GM18907 (cell line): ENCODE data around the gene FH.

ENCODE experiments used
- ATAC-seq: cut with Tn5 transposase; IDR thresholded peaks from one replicate; pipeline ENCODE4 v1.9.1; 2021; ENCODE audit warnings: mild to moderate bottlenecking, moderate library complexity; ENCODE audit not compliant: unreplicated experiment

Gene FH

DNA sequence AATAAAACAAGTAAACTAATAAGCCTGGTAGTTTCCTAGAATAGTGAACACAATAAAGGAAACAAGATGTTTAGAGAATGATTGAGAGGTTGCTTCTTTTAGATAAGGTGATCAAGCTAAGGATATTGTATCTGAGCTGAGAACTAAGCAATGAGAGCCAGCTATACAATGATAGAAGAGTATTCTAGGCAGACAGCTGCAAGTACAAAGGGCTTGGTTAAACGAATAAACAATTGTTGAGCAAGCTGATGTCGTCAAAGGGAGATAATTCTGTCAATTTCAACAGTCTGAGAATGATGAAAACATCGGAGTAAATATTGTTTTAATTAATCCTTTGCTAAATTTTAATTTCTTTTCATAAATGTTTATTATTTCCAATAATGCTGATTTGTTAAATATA, 5.5 kb upstream of the FH start:
- ATAC-seq = no peak

DNA sequence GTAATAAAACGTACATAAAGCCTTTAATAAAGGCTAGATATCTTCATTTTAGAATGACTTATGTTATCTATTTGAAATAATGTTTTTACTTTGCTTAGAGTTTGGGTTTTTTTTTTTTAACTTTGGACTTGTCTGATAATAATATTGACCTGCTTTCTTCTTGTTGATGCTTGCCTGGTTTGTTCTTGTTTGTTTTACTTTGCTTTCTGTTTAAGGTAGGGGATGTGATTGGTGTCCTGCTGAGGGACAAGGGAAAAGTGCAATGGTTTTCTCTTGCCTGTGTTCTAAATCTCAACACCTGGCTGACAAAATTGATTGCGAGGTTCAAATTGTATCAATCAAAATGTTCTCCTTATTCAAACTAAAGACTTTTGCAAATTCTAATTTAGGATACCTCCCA, 2.2 kb upstream of the FH start:
- no peak for ATAC-seq

DNA sequence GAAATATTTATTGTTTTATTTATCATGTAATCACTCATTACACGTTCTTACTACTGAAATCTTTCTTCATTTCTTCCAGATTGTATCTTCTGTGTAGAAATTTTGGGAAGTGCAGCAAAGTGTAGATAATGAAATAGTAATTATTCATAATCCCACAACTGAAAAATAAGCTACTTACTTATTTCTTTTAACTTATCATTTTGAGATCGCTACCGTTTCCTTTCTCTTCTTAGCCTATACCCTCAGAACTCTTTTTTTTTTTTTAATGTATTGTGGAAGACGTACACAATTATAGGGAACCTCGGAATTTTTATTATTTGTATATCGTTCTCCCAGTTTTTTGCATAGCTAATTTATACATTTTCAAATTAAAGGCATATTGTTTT, 518 bp upstream of the FH start:
- no peak for ATAC-seq

DNA sequence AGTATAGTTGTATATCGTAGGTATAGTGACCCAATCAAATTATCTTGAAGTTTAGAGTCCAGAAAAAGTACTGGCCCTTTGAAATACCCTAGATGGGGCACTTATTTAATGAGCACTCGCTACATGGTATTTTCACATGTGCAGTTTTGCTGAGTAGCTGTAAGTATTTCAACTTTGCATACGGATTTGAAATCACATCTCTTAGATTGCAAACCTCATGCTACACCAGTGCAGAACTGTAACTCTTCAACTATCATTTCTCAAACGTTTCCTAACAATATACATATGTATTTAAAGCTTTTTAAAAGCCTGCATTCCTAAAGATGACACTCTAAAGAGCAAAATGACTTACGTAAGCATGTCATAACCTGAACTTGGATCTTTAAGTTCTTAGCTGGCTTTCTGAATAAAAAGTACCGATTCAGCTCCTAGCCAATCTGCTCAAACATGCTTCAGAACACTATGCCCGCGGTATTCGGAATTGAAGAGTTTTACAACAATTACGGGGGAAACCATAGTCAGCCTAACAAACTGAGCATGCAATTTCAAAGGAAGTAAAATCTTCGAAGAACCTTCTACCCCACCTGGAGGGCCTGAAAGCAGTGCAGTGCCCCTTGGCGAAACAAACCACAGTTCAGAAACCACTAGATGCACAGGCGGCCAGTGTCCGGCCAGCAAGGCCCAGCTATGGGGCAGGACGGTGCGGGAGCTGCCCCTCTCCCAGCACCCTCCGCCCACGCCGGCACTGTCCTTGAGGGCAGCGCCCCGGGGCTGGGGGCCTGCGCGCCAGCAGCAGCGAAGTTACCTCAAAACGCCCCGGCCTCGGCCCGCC, 863 bp downstream of the FH start:
- peak; percentile 42 for ATAC-seq

DNA sequence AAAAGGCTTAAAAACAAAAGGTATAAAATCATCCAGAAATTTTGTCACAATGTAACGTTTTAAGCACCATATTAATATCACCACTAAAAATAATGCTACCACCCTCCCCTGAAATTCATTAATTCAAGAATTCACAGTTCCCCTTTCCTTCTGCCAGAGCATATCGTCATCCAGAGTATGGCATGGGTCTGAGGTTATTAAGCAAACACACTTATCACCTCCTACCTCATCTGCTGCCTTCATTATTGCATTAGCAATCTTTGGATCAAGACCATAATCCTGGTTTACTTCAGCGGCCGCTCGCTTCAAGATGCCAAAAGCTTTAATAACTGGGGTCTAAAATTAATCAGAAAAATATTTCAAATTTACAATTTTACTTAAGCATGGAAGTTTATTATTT, 6.2 kb downstream of the FH start:
- ATAC-seq = no peak

DNA sequence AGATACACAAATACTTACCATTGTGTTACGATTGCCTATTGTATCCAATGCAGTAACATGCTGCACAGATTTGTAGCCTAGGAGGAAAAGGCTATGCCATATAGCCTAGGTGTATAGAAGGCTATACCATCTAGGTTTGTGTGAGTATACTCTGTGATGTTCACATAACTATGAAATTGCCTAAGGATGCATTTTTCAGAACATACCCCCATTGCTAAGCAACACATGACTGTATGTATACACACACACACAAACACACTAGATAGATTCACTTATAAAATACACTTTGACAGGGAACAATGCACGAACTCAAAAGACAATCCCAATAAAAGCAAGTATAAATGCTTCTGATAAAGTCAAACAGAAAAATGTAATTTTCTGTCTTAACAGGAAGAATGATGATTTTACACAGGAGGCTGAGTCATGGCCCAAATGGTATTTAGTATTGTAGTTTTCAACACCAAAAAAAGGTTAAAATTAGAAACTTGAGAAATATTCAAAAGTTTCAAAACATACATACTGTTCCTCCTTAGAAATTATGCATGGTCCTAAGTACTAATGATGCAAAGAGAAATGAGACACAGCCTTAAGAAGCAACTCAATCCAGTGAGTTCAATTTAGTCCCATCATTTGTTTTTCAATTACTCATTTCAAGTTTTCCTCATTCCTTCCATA, 12.2 kb downstream of the FH start:
- ATAC-seq = no peak

DNA sequence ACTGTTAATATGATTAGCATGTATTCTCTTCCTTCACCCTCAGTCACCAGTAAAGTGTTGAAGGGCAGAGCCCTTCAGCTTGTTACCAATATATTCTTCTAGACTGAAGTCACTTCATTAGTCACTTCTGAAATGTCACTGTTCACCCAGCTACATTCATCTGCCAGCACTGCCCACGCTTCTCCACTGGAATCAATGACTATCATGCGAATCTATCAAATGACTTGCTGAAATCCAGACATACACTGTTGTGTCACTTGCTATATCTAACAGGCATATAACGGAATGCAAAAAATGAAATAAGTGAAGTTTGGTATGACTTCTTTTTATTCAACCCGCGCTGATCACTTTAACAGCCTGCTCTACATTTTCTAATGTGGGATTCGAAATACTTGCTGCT, 16.1 kb downstream of the FH start:
- ATAC-seq = no peak

DNA sequence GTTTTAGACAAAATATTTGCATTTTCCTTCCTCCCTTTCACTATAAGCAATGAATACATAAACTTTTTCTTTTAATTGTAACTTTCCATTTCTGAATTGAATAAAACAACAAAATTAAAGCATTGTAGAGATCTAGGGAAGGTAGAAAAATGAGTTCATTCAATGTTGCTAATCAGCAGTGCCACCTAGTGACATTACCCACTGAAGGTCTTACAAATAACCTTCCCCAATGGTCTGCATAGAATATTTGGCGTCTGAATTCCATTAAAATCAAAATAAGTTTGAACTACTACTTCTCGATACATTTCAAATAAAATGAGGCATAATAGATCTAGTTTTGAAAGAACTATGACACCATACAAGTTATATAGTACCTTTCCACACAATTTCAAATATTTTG, 19.6 kb downstream of the FH start:
- no peak for ATAC-seq

DNA sequence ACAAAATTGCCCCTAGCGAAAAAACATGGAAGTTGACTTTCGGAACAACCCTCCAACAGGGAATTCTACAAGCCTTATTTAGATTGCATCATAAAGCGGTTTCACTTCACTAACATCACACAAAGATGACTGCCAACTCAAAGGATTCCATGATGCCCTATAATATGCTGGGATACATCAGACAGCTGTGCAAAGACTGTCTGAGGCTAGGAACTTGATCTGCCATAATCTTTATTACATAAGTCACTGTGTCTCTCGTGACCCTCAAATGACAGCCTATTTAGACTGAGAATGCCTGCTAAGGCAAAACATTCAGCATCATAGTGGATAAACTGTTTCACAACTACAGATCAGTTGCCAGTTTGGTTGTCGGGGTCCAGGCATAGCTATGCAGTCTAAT, 23.8 kb downstream of the FH start:
- no peak for ATAC-seq

DNA sequence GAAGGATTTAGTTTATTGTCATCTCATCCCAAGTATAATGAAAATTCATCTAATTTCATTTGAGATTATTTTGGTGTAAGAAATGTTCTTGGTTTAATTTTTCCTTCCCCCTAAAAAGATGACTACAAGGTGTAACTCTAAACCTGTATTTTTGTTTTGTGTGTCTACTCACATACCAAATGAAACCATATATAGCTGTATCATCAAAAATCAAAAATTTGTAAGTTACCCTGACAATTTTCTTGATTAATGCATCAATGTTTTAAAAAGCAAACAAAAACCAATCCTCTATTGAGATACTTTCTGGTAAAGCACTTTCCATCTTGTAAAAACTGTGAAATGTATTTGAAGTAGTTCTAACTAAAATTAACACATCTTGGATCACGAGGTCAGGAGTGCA, 30.8 kb downstream of the FH start:
- no peak for ATAC-seq

DNA sequence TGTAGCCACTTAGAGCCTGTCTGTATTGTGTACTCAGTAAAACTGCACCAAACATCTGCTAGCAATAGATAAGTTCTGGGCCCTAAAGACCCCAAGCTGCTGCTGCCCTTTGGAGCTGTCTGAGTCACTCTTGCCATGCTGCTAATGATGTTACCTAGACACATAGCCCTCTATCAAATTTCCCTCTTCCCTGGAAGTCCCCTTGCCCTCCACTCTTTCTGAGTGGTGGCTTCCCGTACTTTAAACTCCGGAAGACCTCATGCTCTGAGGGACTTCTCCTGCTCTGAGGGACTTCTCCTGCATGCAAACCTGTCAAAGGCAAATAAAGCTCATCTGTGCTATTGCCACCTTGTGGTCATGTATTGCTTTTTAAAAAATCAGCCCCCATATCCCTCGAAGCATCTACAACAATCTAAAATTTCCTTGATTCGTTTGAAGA, 34.0 kb downstream of the FH start:
- ATAC-seq = peak; percentile 43

DNA sequence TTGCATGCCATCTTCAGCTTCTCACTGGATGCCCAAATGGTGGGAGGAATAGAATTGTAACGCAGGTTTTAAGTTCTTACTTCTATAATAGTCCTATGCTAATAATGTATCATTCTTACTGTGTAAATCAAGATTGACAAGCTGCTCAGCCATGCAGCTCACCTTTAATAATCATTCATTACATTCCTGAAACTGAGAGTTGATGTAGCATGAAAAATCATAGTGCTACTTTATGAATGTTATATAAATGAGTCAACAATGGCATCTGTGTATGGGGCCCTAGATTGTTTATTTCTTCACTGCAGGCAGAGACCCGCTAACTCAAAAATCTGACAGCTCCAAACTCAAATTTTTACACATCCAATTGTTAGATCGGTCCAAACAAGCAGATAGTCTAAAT, 34.4 kb downstream of the FH start:
- peak; percentile 92 for ATAC-seq

DNA sequence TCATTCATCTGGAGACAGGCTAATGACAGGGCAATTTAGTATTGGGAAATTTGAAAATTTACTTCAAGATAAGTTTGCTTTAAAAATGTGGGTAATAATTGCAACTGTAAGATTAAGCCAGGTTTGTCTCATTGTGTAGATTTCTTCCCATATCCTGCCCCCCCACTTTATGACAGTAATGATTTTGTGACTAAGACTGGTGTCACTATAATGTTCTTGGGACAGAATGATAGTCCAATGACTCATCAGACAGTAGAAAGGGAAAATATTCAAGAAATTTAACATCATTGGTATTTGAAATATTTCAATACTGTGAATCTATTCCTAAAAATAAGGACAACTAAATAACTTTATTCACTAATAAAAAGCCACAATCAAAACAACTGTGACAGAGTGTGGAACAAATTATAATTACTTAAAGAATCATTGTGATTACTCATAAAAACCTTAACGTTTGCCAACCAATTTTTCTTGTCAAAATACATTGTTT, 36.7 kb downstream of the FH start:
- no peak for ATAC-seq

DNA sequence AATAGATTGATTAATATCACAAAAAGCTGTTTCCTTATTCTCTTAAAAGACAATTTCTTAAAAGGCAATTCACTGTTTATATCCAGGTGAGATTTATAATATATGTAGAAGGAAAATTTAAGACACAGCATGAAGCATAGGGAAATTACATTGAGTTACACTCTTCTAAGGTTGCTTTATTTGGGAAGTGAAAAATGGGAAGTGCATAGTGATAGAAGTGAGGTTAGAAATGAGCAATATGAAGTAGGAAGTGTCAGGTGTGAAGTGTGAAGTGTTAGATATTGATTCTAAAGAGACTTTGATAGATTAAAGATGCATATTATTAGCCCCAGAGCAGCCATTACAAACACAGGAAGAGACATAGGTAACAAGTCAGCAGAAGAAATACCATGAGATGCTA, 40.3 kb downstream of the FH start:
- no peak for ATAC-seq

DNA sequence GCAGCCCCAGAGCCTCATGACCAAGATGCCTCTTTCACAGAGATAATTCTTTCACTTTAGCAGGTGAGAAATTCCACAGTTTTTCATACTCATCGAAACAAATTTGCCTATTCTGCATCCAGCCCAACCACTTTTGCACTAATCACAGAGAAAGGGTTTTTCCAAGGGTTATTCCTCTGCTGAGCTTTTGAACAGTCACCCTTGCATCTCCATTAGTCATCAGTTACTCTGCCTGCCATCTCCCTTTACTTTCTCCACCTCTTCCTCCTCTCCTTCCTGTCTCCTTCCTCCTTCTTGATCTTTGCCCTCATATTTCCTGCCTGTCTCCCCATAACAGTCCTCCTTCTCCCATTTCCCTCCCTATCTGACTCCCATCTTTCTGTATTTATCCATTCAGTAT, 43.9 kb downstream of the FH start:
- no peak for ATAC-seq

DNA sequence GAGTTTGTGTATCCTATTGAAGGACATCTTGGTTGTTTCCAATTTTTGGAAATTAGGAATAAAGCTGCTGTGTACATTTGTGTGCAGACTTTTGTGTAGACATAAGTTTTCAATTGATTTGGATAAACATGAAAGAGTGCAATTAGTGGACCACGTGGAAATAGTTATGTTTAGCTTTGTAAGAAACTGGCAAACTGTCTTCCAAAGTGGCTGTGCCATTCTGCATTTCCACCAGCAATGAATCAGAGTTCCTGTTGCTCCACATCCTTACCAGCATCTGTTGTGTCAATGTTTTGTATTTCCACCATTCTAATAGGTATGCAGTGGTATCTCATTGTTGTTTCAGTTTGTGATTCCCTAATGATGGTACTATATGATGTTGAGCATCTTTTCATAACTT, 46.5 kb downstream of the FH start:
- no peak for ATAC-seq

DNA sequence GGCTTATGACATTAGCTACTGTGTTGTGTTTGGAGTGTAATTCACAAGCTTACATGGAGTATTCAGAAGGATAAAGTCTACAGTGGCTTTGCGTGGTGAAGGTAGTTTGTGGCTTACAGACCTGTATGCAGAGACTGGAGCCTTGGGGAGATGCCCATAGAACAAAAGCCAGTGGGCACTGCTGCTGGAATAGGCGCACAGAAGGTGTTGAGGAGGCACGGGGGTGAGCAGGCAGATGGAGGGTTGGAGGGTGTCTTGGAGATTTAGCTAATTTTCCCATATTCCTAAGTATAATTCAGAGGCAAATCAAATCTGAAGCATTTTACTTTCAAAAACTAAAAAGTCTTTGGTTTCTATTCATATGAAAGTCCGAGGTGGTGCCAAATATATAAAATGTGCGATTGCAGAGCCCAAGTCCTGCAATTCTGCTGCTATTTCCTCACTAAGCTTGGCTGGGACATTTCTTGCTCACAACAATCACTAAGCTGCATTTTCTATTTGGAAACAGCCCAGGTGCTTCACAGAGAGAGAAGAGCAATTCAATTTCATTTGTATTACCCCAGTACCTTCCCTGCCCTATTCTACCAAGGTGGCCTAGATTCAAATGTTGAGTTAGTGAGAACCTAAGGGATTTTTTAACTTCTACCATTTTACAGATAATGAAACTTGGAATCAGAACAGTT, 48.5 kb downstream of the FH start:
- no peak for ATAC-seq

DNA sequence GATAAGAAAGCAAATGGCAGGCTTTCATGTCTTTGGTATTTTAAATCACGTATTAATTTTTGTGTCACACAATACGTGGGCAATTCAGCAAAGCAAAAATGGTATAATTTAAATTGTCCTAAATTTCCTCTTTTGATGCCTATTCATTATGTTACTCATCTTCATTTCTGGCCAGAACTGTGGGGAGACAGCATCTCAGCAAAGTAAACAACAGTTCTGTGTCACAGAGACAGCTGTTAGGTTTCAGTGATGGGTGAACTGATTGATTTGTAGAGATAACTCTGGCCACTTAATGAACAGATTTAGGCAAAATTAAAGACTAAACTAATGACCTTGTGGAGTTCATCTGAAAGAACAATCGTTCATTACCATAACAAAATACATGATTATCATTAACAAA, 49.2 kb downstream of the FH start:
- ATAC-seq = no peak

DNA sequence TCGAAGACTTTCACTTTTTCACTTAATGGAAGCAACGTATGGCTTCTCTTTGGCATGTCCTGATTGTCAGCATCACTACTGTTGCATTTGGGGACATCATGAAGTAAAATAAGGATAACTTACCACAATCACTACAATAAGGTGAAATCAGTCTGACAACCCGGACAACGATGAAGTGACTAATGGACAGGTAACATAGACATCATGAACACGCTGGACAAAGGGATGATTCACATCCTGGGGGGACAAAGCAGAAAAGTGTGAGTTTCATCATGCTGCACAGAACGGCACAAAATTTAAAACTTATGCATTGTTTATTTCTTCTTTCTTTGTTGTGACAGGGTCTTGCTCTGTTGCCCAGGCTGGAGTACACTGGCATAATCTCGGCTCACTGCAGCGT, 53.9 kb downstream of the FH start:
- no peak for ATAC-seq

DNA sequence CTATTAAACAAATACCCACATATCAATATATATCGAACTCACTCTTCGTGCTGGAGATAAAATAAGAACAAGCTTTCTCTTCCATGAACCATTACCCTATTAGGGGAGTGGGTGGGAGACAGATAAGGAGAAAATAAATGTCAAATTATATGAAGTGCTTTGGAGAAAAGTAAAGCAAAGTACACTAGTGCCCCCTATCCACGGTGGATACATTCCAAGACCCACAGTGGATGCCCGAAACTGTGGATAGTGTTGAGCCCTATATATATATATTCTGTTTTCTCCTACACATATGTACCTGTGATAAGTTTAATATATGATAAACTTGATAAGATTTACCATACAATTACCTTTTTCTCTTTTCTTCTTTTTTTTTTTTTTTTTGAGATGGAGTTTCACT, 54.6 kb downstream of the FH start:
- no peak for ATAC-seq

DNA sequence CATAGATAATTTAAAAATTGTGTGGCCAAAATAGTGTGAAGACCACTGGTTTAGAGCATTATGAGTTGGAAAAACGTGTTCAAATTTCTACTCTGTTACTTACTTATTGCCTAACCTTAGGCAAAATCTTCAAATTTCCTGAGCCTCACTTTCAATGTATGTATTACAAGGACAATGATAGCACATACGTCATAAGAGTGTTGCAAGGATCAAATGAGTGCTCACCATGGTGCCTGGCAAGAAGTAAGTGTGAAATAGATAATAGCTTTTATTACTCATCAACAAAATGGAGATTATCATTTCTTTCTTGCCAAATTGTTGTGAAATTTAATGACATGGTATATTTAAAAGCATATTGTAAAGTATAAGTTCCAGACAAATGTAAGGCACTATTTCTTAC, 57.2 kb downstream of the FH start:
- no peak for ATAC-seq
